H9 (cell line): Measurements from ENCODE around the gene CEP112. TPM values are rescaled to one million over a fixed set of nuclear protein-coding genes. Genes with fewer than 3 reads are reported as not detected.

Experiments
- DNase-seq: peaks from one replicate; pipeline ENCODE4 v3.0.0-alpha.2; 2017
- H2AFZ ChIP-seq: one replicate; pipeline ENCODE4 v1.6.1; 2013; ENCODE audit warnings: mild to moderate bottlenecking, low read length, control low read depth, moderate library complexity
- H2AK5ac ChIP-seq: 2 replicates; pipeline ENCODE4 v1.6.1; 2013; ENCODE audit warnings: low read length, control low read depth, mixed read lengths; ENCODE audit not compliant: insufficient read length
- H2BK120ac ChIP-seq: one replicate; pipeline ENCODE4 v1.6.1; 2013; ENCODE audit warnings: low read depth, mild to moderate bottlenecking, low read length, control low read depth, inconsistent platforms; ENCODE audit not compliant: poor library complexity, severe bottlenecking
- H2BK12ac ChIP-seq: 2 replicates; pipeline ENCODE4 v1.6.1; 2013; ENCODE audit warnings: low read length, control low read depth, mixed read lengths, low read depth; ENCODE audit not compliant: insufficient read length
- H2BK15ac ChIP-seq: 2 replicates; pipeline ENCODE4 v1.6.1; 2013; ENCODE audit warnings: low read depth, low read length, control low read depth
- H2BK20ac ChIP-seq: one replicate; pipeline ENCODE4 v1.6.1; 2013; ENCODE audit warnings: low read depth, mild to moderate bottlenecking, low read length, control low read depth, inconsistent platforms; ENCODE audit not compliant: poor library complexity, severe bottlenecking
- H2BK5ac ChIP-seq: 2 replicates; pipeline ENCODE4 v1.6.1; 2013; ENCODE audit warnings: low read length, control low read depth, mixed read lengths; ENCODE audit not compliant: insufficient read length
- H3K14ac ChIP-seq: 2 replicates; pipeline ENCODE4 v1.6.1; 2013; ENCODE audit warnings: low read length, control low read depth; ENCODE audit not compliant: insufficient read depth
- H3K18ac ChIP-seq: 2 replicates; pipeline ENCODE4 v1.6.1; 2013; ENCODE audit warnings: low read depth, mild to moderate bottlenecking, mixed read lengths, low read length, control low read depth; ENCODE audit not compliant: insufficient read length
- H3K23ac ChIP-seq: 2 replicates; pipeline ENCODE4 v1.6.1; 2013; ENCODE audit warnings: low read length, control low read depth, mixed read lengths, low read depth; ENCODE audit not compliant: insufficient read length
- H3K23me2 ChIP-seq: 2 replicates; pipeline ENCODE4 v1.6.1; 2013; ENCODE audit warnings: low read depth, mild to moderate bottlenecking, mixed read lengths, low read length, control low read depth; ENCODE audit not compliant: insufficient read length, poor library complexity, severe bottlenecking
- H3K27ac ChIP-seq: 2 replicates; pipeline ENCODE4 v1.5.1; 2013; ENCODE audit warnings: low read length, control low read depth, mixed read lengths, low read depth; ENCODE audit not compliant: insufficient read length
- H3K27me3 ChIP-seq: 2 replicates; pipeline ENCODE4 v1.6.1; 2013; ENCODE audit warnings: low read length, control low read depth, inconsistent platforms; ENCODE audit not compliant: insufficient read depth
- H3K4ac ChIP-seq: 2 replicates; pipeline ENCODE4 v1.6.1; 2013; ENCODE audit warnings: low read depth, mild to moderate bottlenecking, control low read depth, inconsistent platforms, low read length, moderate library complexity
- H3K4me1 ChIP-seq: 2 replicates; pipeline ENCODE4 v1.6.1; 2013; ENCODE audit warnings: low read length, control low read depth, inconsistent platforms; ENCODE audit not compliant: insufficient read depth
- H3K4me2 ChIP-seq: 2 replicates; pipeline ENCODE4 v1.6.1; 2013; ENCODE audit warnings: low read length, control low read depth, mixed read lengths; ENCODE audit not compliant: insufficient read length, insufficient read depth
- H3K56ac ChIP-seq: 2 replicates; pipeline ENCODE4 v1.6.1; 2013; ENCODE audit warnings: low read depth, mild to moderate bottlenecking, mixed read lengths, low read length, control low read depth; ENCODE audit not compliant: insufficient read length
- H3K79me1 ChIP-seq: 2 replicates; pipeline ENCODE4 v1.6.1; 2013; ENCODE audit warnings: low read depth, mild to moderate bottlenecking, moderate library complexity, low read length, control low read depth, inconsistent platforms; ENCODE audit not compliant: insufficient read depth, poor library complexity, severe bottlenecking
- H3K79me2 ChIP-seq: 2 replicates; pipeline ENCODE4 v1.6.1; 2013; ENCODE audit warnings: low read length, control low read depth, inconsistent platforms; ENCODE audit not compliant: insufficient read depth
- H3K9ac ChIP-seq: 2 replicates; pipeline ENCODE4 v1.6.1; 2013; ENCODE audit warnings: low read length, control low read depth, mixed read lengths; ENCODE audit not compliant: insufficient read length; ENCODE audit errors: extremely low read depth
- H3K9me3 ChIP-seq: one replicate; pipeline ENCODE4 v1.6.1; 2013; ENCODE audit warnings: low read depth, low read length, inconsistent platforms; ENCODE audit not compliant: control insufficient read depth
- H3T11ph ChIP-seq: one replicate; pipeline ENCODE4 v1.6.1; 2013; ENCODE audit warnings: mild to moderate bottlenecking, low read length, control low read depth, inconsistent platforms
- H4K20me1 ChIP-seq: one replicate; pipeline ENCODE4 v1.6.1; 2013; ENCODE audit not compliant: control insufficient read depth, insufficient read length, insufficient read depth
- H4K5ac ChIP-seq: 2 replicates; pipeline ENCODE4 v1.6.1; 2013; ENCODE audit warnings: low read depth, mild to moderate bottlenecking, mixed read lengths, low read length, control low read depth; ENCODE audit not compliant: insufficient read length
- H4K8ac ChIP-seq: replicated peaks from 2 replicates; pipeline ENCODE4 v1.6.1; 2013; ENCODE audit warnings: low read length, control low read depth, mixed read lengths, low read depth; ENCODE audit not compliant: insufficient read length
- H4K91ac ChIP-seq: 2 replicates; pipeline ENCODE4 v1.6.1; 2013; ENCODE audit warnings: low read depth, mild to moderate bottlenecking, moderate library complexity, mixed read lengths, low read length, control low read depth; ENCODE audit not compliant: insufficient read length
- H3K27ac Mint-ChIP-seq, 3 experiments: 2 replicates in 2 of 3; 3 replicates in 1 of 3; pipeline ENCODE4 v1.8.0; 2020 to 2021; ENCODE audit warnings: mixed read lengths in 3 of 3, mild to moderate bottlenecking in 1 of 3, moderate library complexity in 1 of 3
- H3K27me3 Mint-ChIP-seq: 2 replicates; pipeline ENCODE4 v1.8.0; 2021; ENCODE audit warnings: low read depth, mild to moderate bottlenecking, moderate library complexity, mixed read lengths
- H3K36me3 Mint-ChIP-seq, 3 experiments: 2 replicates in 2 of 3; 3 replicates in 1 of 3; pipeline ENCODE4 v1.8.0; 2020 to 2021; ENCODE audit warnings: low read depth in 3 of 3, mixed read lengths in 3 of 3; ENCODE audit not compliant: insufficient read depth in 1 of 3
- H3K4me1 Mint-ChIP-seq, 2 experiments: 2 replicates each; pipeline ENCODE4 v1.8.0; 2020; ENCODE audit warnings: mixed read lengths in 2 of 2
- H3K4me3 Mint-ChIP-seq, 2 experiments: 2 replicates in 1 of 2; 3 replicates in 1 of 2; pipeline ENCODE4 v1.8.0; 2020 to 2021; ENCODE audit warnings: mild to moderate bottlenecking in 2 of 2, mixed read lengths in 2 of 2, moderate library complexity in 1 of 2
- H3K9me3 Mint-ChIP-seq, 2 experiments: 2 replicates in 1 of 2; 3 replicates in 1 of 2; pipeline ENCODE4 v1.8.0; 2020; ENCODE audit warnings: mild to moderate bottlenecking in 2 of 2, mixed read lengths in 2 of 2, moderate library complexity in 1 of 2
- CTCF ChIP-seq: fragments of 200-600 bp; sonication (generic); conservative IDR thresholded peaks from 3 replicates; pipeline ENCODE4 v1.8.0; 2021; ENCODE audit warnings: antibody characterized with exemption, mild to moderate bottlenecking
- total RNA-seq: library from RNA; stranded (reverse); gene quantifications from 2 replicates; pipeline ENCODE4 v1.2.1, GENCODE V29; 2021

CEP112 gene
- total RNA-seq, 1 experiment from 2014 or later: 5.4 TPM

GRCh38 chr17:66150708-66151107, 41.2 kb downstream of the CEP112 start:
- Histone ChIP-seq H3K79me1 (no peaks in the 10 kb centered on the region), H2BK20ac (no peak overlapping the region), H3T11ph (no peak overlapping the region), H4K20me1 (no peaks in the 10 kb centered on the region), H2BK120ac (no peak overlapping the region), H2BK12ac (no peak overlapping the region), H4K91ac (no peak overlapping the region), H3K23ac (no peak overlapping the region), H3K79me2 (no peaks in the 10 kb centered on the region), H3K4ac (no peak overlapping the region), H3K14ac (no peak overlapping the region), H3K9ac (no peak overlapping the region), H3K56ac (no peak overlapping the region), H3K27me3 (no peaks in the 10 kb centered on the region), H4K8ac (no peak overlapping the region), H3K27ac (no peak overlapping the region), H3K23me2 (no peaks in the 10 kb centered on the region), H3K9me3 (no peaks in the 10 kb centered on the region), H3K4me1 (no peaks in the 10 kb centered on the region), H2BK5ac (no peak overlapping the region), H4K5ac (no peak overlapping the region), H2AFZ (no peak overlapping the region), H3K18ac (no peak overlapping the region), H2BK15ac (no peak overlapping the region), H3K4me2 (no peak overlapping the region), H2AK5ac (no peak overlapping the region)
- Mint-ChIP-seq H3K27me3 (no peaks in the 10 kb centered on the region), H3K4me3 (no peak overlapping the region), H3K36me3 (no peaks in the 10 kb centered on the region), H3K9me3 (no peaks in the 10 kb centered on the region), H3K27ac (no peak overlapping the region), H3K4me1 (no peaks in the 10 kb centered on the region)
- DNase-seq: no peak
- TF ChIP-seq CTCF: no peak
